Measurements from ENCODE around the gene USP36.

Gene USP36

DNA sequence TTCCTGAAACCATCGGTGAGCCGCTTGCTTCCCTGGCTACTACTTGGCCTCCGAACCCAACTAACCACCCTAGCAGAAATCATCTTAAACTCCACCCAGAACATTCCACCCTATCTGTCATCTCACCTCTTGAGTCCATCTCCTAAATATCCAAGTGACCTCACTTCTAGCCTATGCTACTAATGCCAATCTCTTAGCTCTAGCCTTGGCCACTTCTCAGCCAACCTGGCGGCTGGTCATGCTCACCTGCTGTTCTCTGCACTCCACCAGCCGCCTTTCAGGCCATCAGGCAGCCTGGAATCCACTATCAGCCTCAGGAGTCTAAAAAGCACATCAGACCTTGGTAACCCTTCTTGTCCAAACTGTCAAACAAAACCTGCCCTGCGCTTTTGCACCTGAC is 46.6 kb downstream of the USP36 start:
- H3K27me3 ChIP-seq (ENCODE audit: control insufficient read depth in 1 of 2, insufficient read depth in 2 of 2, low read length in 2 of 2) = no peaks in the 10 kb centered on the region
- H3K36me3 ChIP-seq (ENCODE audit: control insufficient read depth in 1 of 2, insufficient read depth in 2 of 2, low read length in 2 of 2) = peaks cover 37 to 71% of the 10 kb centered on the region in 2 donors
- no peak overlapping the region for H3K27ac ChIP-seq (ENCODE audit: low read depth, low read length)
- H3K9me3 ChIP-seq (ENCODE audit: control insufficient read depth in 1 of 2, low read length in 2 of 2) = no peaks in the 10 kb centered on the region
- H3K4me1 ChIP-seq (ENCODE audit: control insufficient read depth in 1 of 2, insufficient read depth in 2 of 2, low read length in 2 of 2) = peaks cover 0 to 7% of the 10 kb centered on the region in 2 donors
- H3K4me3 ChIP-seq (ENCODE audit: low read depth in 1 of 2, low read length in 2 of 2) = no peak overlapping the region
- no peak overlapping the region for H3K9ac ChIP-seq (ENCODE audit: low read depth in 1 of 2, low read length in 2 of 2)

GRCh38 chr17:78793415-78793814 is 47.2 kb downstream of the USP36 start:
- no peaks in the 10 kb centered on the region for H3K27me3 ChIP-seq (ENCODE audit: control insufficient read depth in 1 of 2, insufficient read depth in 2 of 2, low read length in 2 of 2)
- peaks cover 0 to 7% of the 10 kb centered on the region in 2 donors for H3K4me1 ChIP-seq (ENCODE audit: control insufficient read depth in 1 of 2, insufficient read depth in 2 of 2, low read length in 2 of 2)
- no peak overlapping the region for H3K27ac ChIP-seq (ENCODE audit: low read depth, low read length)
- peaks cover 33 to 68% of the 10 kb centered on the region in 2 donors for H3K36me3 ChIP-seq (ENCODE audit: control insufficient read depth in 1 of 2, insufficient read depth in 2 of 2, low read length in 2 of 2)
- H3K9me3 ChIP-seq (ENCODE audit: control insufficient read depth in 1 of 2, low read length in 2 of 2) = no peaks in the 10 kb centered on the region
- no peak overlapping the region for H3K4me3 ChIP-seq (ENCODE audit: low read depth in 1 of 2, low read length in 2 of 2)
- no peak overlapping the region for H3K9ac ChIP-seq (ENCODE audit: low read depth in 1 of 2, low read length in 2 of 2)

DNA sequence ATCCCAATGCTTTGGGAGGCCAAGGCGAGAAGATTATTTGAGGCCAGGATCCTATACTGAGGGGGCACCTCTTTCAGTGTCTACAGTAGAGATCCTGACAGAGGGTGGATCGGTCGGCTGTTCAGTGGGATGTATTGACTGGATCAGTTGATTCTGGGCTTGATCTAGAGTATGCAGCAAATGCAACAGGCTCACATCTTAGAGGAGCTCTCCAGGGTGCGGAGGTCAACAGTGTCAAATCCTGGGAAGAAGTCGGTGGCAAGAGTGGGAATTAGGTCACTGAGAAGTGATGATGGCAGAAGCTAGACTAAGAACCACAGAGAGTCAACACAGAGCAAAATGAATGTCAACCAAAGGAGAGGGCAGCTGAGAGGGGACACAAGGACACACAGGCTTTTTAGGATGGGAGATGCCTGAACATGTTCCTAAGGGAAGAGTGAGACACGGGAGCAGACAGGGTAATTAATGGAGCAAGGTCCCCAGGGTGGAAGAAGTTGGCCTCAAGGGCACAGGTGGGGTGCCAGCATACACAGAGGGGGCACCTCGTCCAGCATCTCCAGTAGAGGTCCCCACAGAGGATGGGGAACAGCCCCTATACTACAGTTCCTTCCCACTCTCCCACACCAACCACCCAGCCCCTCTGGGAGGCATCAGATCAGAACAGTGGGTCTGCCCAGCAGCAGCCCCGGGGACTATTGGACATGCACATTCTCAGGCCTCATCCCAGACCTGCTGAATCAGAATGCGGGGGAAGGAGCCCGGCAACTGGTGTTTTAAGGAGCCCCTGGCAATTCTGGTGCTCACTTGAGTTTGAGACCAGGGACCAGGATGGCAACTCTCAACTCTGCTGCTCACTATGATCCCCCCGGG is 48.5 kb downstream of the USP36 start:
- Histone ChIP-seq H3K36me3 (ENCODE audit: control insufficient read depth in 1 of 2, insufficient read depth in 2 of 2, low read length in 2 of 2) (peaks cover 24 to 56% of the 10 kb centered on the region in 2 donors), H3K9ac (ENCODE audit: low read depth in 1 of 2, low read length in 2 of 2) (no peak overlapping the region), H3K4me3 (ENCODE audit: low read depth in 1 of 2, low read length in 2 of 2) (no peak overlapping the region), H3K9me3 (ENCODE audit: control insufficient read depth in 1 of 2, low read length in 2 of 2) (no peaks in the 10 kb centered on the region), H3K4me1 (ENCODE audit: control insufficient read depth in 1 of 2, insufficient read depth in 2 of 2, low read length in 2 of 2) (peaks cover 0 to 7% of the 10 kb centered on the region in 2 donors), H3K27ac (ENCODE audit: low read depth, low read length) (no peak overlapping the region), H3K27me3 (ENCODE audit: control insufficient read depth in 1 of 2, insufficient read depth in 2 of 2, low read length in 2 of 2) (no peaks in the 10 kb centered on the region)

DNA sequence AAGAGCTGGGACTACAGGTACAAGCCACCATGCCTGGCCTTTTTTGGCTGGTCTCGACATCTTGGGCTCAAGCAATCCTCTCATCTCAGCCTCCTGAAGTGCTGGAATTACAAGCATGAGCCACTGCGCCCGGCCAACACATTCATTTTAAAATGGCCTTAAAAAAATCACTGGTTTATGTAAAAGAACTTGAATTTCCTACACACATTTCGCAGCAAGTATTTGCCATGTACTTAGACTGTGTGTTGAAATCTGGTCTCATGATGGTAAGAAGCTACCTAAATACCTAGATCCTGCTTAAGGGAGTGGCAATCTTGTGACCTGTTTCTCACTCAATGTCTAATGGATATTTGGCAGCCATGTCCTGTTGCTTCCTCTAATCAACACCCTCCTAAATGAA is 50.1 kb downstream of the USP36 start:
- peaks cover 0 to 7% of the 10 kb centered on the region in 2 donors for H3K4me1 ChIP-seq (ENCODE audit: control insufficient read depth in 1 of 2, insufficient read depth in 2 of 2, low read length in 2 of 2)
- no peak overlapping the region for H3K27ac ChIP-seq (ENCODE audit: low read depth, low read length)
- H3K27me3 ChIP-seq (ENCODE audit: control insufficient read depth in 1 of 2, insufficient read depth in 2 of 2, low read length in 2 of 2) = no peaks in the 10 kb centered on the region
- no peak overlapping the region for H3K9ac ChIP-seq (ENCODE audit: low read depth in 1 of 2, low read length in 2 of 2)
- H3K36me3 ChIP-seq (ENCODE audit: control insufficient read depth in 1 of 2, insufficient read depth in 2 of 2, low read length in 2 of 2) = peaks cover 14 to 40% of the 10 kb centered on the region in 2 donors
- H3K9me3 ChIP-seq (ENCODE audit: control insufficient read depth in 1 of 2, low read length in 2 of 2) = no peaks in the 10 kb centered on the region
- H3K4me3 ChIP-seq (ENCODE audit: low read depth in 1 of 2, low read length in 2 of 2) = no peak overlapping the region

GRCh38 chr17:78789663-78790181 is 50.9 kb downstream of the USP36 start:
- Histone ChIP-seq H3K27ac (ENCODE audit: low read depth, low read length) (peak overlapping the region; percentile 6), H3K9ac (ENCODE audit: low read depth in 1 of 2, low read length in 2 of 2) (no peak overlapping the region), H3K27me3 (ENCODE audit: control insufficient read depth in 1 of 2, insufficient read depth in 2 of 2, low read length in 2 of 2) (no peaks in the 10 kb centered on the region), H3K4me3 (ENCODE audit: low read depth in 1 of 2, low read length in 2 of 2) (no peak overlapping the region), H3K36me3 (ENCODE audit: control insufficient read depth in 1 of 2, insufficient read depth in 2 of 2, low read length in 2 of 2) (peaks cover 8 to 33% of the 10 kb centered on the region in 2 donors), H3K4me1 (ENCODE audit: control insufficient read depth in 1 of 2, insufficient read depth in 2 of 2, low read length in 2 of 2) (peaks cover 0 to 7% of the 10 kb centered on the region in 2 donors), H3K9me3 (ENCODE audit: control insufficient read depth in 1 of 2, low read length in 2 of 2) (no peaks in the 10 kb centered on the region)

DNA sequence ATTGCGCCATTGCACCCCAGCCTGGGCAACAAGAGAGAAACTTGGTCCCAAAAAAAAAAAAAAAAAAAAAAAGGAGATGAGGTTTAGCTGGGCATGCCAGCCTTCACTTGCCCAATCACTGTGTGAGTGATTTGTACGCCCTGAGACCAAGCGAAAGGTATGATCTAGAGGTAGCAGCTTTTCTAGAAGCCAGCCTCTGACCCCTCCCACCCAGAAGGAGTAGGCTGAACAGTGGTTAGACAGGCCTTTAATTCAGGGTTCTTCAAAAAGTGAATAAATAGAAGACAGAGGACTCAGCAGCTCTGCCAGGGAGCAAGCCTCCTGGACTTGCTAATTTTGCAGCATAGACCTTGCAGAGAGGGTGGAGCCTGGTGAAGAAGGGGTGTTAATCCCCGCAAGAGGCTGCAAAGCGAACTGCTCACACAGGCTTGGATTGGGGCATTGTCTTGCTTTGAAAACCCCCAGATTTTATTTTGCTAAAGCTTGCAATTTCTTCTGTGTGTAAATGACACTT is 51.4 kb downstream of the USP36 start:
- Histone ChIP-seq H3K36me3 (ENCODE audit: control insufficient read depth in 1 of 2, insufficient read depth in 2 of 2, low read length in 2 of 2) (peaks cover 7 to 29% of the 10 kb centered on the region in 2 donors), H3K4me3 (ENCODE audit: low read depth in 1 of 2, low read length in 2 of 2) (no peak overlapping the region), H3K9me3 (ENCODE audit: control insufficient read depth in 1 of 2, low read length in 2 of 2) (no peaks in the 10 kb centered on the region), H3K4me1 (ENCODE audit: control insufficient read depth in 1 of 2, insufficient read depth in 2 of 2, low read length in 2 of 2) (peaks cover 0 to 7% of the 10 kb centered on the region in 2 donors), H3K9ac (ENCODE audit: low read depth in 1 of 2, low read length in 2 of 2) (no peak overlapping the region), H3K27ac (ENCODE audit: low read depth, low read length) (peak overlapping the region; percentile 6), H3K27me3 (ENCODE audit: control insufficient read depth in 1 of 2, insufficient read depth in 2 of 2, low read length in 2 of 2) (no peaks in the 10 kb centered on the region)

GRCh38 chr17:78788451-78788850 is 52.2 kb downstream of the USP36 start:
- Histone ChIP-seq H3K9ac (ENCODE audit: low read depth in 1 of 2, low read length in 2 of 2) (no peak overlapping the region), H3K4me1 (ENCODE audit: control insufficient read depth in 1 of 2, insufficient read depth in 2 of 2, low read length in 2 of 2) (peaks cover 7 to 10% of the 10 kb centered on the region in 2 donors), H3K4me3 (ENCODE audit: low read depth in 1 of 2, low read length in 2 of 2) (no peak overlapping the region)

GRCh38 chr17:78787444-78787843 is 53.2 kb downstream of the USP36 start:
- H3K27ac ChIP-seq (ENCODE audit: low read depth, low read length) = no peak overlapping the region
- H3K4me1 ChIP-seq (ENCODE audit: control insufficient read depth in 1 of 2, insufficient read depth in 2 of 2, low read length in 2 of 2) = peaks cover 8 to 12% of the 10 kb centered on the region in 2 donors
- H3K27me3 ChIP-seq (ENCODE audit: control insufficient read depth in 1 of 2, insufficient read depth in 2 of 2, low read length in 2 of 2) = no peaks in the 10 kb centered on the region
- H3K4me3 ChIP-seq (ENCODE audit: low read depth in 1 of 2, low read length in 2 of 2) = no peak overlapping the region
- peaks cover 0 to 17% of the 10 kb centered on the region in 2 donors for H3K36me3 ChIP-seq (ENCODE audit: control insufficient read depth in 1 of 2, insufficient read depth in 2 of 2, low read length in 2 of 2)
- H3K9ac ChIP-seq (ENCODE audit: low read depth in 1 of 2, low read length in 2 of 2) = no peak overlapping the region
- no peaks in the 10 kb centered on the region for H3K9me3 ChIP-seq (ENCODE audit: control insufficient read depth in 1 of 2, low read length in 2 of 2)

More at GRCh38 chr17:78788451-78788850, 52.2 kb downstream of the USP36 start:
- no peaks in the 10 kb centered on the region for H3K9me3 ChIP-seq (ENCODE audit: control insufficient read depth in 1 of 2, low read length in 2 of 2)
- H3K36me3 ChIP-seq (ENCODE audit: control insufficient read depth in 1 of 2, insufficient read depth in 2 of 2, low read length in 2 of 2) = peaks cover 0 to 22% of the 10 kb centered on the region in 2 donors
- no peaks in the 10 kb centered on the region for H3K27me3 ChIP-seq (ENCODE audit: control insufficient read depth in 1 of 2, insufficient read depth in 2 of 2, low read length in 2 of 2)
- no peak overlapping the region for H3K27ac ChIP-seq (ENCODE audit: low read depth, low read length)

GRCh38 chr17:78785663-78786057 is 55.0 kb downstream of the USP36 start:
- no peak overlapping the region for H3K9ac ChIP-seq (ENCODE audit: low read depth in 1 of 2, low read length in 2 of 2)
- H3K36me3 ChIP-seq (ENCODE audit: control insufficient read depth in 1 of 2, insufficient read depth in 2 of 2, low read length in 2 of 2) = peaks cover 0 to 7% of the 10 kb centered on the region in 2 donors
- no peaks in the 10 kb centered on the region for H3K9me3 ChIP-seq (ENCODE audit: control insufficient read depth in 1 of 2, low read length in 2 of 2)
- H3K27me3 ChIP-seq (ENCODE audit: control insufficient read depth in 1 of 2, insufficient read depth in 2 of 2, low read length in 2 of 2) = no peaks in the 10 kb centered on the region
- H3K4me3 ChIP-seq (ENCODE audit: low read depth in 1 of 2, low read length in 2 of 2) = no peak overlapping the region
- no peak overlapping the region for H3K27ac ChIP-seq (ENCODE audit: low read depth, low read length)
- H3K4me1 ChIP-seq (ENCODE audit: control insufficient read depth in 1 of 2, insufficient read depth in 2 of 2, low read length in 2 of 2) = peaks cover 8 to 12% of the 10 kb centered on the region in 2 donors

GRCh38 chr17:78785011-78785662 is 55.5 kb downstream of the USP36 start:
- H3K27ac ChIP-seq (ENCODE audit: low read depth, low read length) = no peak overlapping the region
- peaks cover 11 to 17% of the 10 kb centered on the region in 2 donors for H3K4me1 ChIP-seq (ENCODE audit: control insufficient read depth in 1 of 2, insufficient read depth in 2 of 2, low read length in 2 of 2)

More at GRCh38 chr17:78785011-78785662, 55.5 kb downstream of the USP36 start:
- Histone ChIP-seq H3K36me3 (ENCODE audit: control insufficient read depth in 1 of 2, insufficient read depth in 2 of 2, low read length in 2 of 2) (peaks cover 0 to 4% of the 10 kb centered on the region in 2 donors), H3K9me3 (ENCODE audit: control insufficient read depth in 1 of 2, low read length in 2 of 2) (no peaks in the 10 kb centered on the region), H3K9ac (ENCODE audit: low read depth in 1 of 2, low read length in 2 of 2) (no peak overlapping the region), H3K27me3 (ENCODE audit: control insufficient read depth in 1 of 2, insufficient read depth in 2 of 2, low read length in 2 of 2) (no peaks in the 10 kb centered on the region), H3K4me3 (ENCODE audit: low read depth in 1 of 2, low read length in 2 of 2) (no peak overlapping the region)

Measured in duodenal mucosa (tissue), 2 donors.